ENCODE results near the gene RBKS. TPM values are rescaled to one million over a fixed set of nuclear protein-coding genes. Genes with fewer than 3 reads are reported as not detected.

The RBKS gene
- total and polyA plus RNA-seq, 2 of the 13 experiments (the other 11 are each of a cell fraction or from before 2014, with no cell fraction given), result 7.7 to 8.3 TPM

GRCh38 chr2:27737676-27738348 is 152.4 kb downstream of the RBKS start (continued):
- TF ChIP-seq ATF4 (CRISPR knock-in tag; IDR thresholded peaks at IDR 0.05), result peak in 1 of 2 experiments; percentile 74; a peak in 2 of 4 replicates
- peak; percentile 11; the same call in 1 of the 2 replicates for TF ChIP-seq REPIN1 (CRISPR knock-in tag; IDR thresholded peaks at IDR 0.05; ENCODE audit: borderline replicate concordance, low read depth)
- TF ChIP-seq ZNF83 (CRISPR knock-in tag; IDR thresholded peaks at IDR 0.05; ENCODE audit: borderline replicate concordance), result no peak
- peak; percentile 79; the same call in 1 of the 2 replicates for TF ChIP-seq TFAP4 (IDR thresholded peaks at IDR 0.05; ENCODE audit: borderline replicate concordance, low read depth)
- TF ChIP-seq HIVEP1 (CRISPR knock-in tag; IDR thresholded peaks at IDR 0.05), result no peak
- TF ChIP-seq RBM39 (IDR thresholded peaks at IDR 0.05; ENCODE audit: low read depth, low read length, poor library complexity, severe bottlenecking), result no peak
- peak; percentile 61; the same call in 1 of the 2 replicates for TF ChIP-seq MAX (IDR thresholded peaks at IDR 0.05)
- TF ChIP-seq ZMAT3 (CRISPR knock-in tag; conservative IDR thresholded peaks at IDR 0.05), result peak; percentile 67; the same call in 1 of the 2 replicates
- TF ChIP-seq ATF3 (CRISPR knock-in tag; IDR thresholded peaks at IDR 0.05), result 0 out of 2 replicates have a peak, but pooled peaks have one; percentile 22
- peak; percentile 85; the same call in 1 of the 2 replicates for TF ChIP-seq YEATS4 (CRISPR knock-in tag; IDR thresholded peaks at IDR 0.05; ENCODE audit: borderline replicate concordance)
- TF ChIP-seq PATZ1 (CRISPR knock-in tag; IDR thresholded peaks at IDR 0.05), result peak; percentile 87
- TF ChIP-seq ZNF747 (CRISPR knock-in tag; IDR thresholded peaks at IDR 0.05; ENCODE audit: borderline replicate concordance), result peak; percentile 12; the same call in 1 of the 2 replicates
- TF ChIP-seq RXRB (CRISPR knock-in tag; IDR thresholded peaks at IDR 0.05; ENCODE audit: borderline replicate concordance), result peak; percentile 78
- TF ChIP-seq ZNF777 (CRISPR knock-in tag; IDR thresholded peaks at IDR 0.05), result peak; percentile 25; the same call in 1 of the 2 replicates
- TF ChIP-seq PHF5A (CRISPR knock-in tag; IDR thresholded peaks at IDR 0.05; ENCODE audit: low read depth, unreplicated experiment), result no peak
- TF ChIP-seq ZNF256 (CRISPR knock-in tag; conservative IDR thresholded peaks at IDR 0.05), result peak; percentile 78; the same call in 1 of the 2 replicates
- TF ChIP-seq ZNF770 (CRISPR knock-in tag; IDR thresholded peaks at IDR 0.05), result peak; percentile 52; the same call in 1 of the 2 replicates
- 0 out of 2 replicates have a peak, but pooled peaks have one; percentile 61 for TF ChIP-seq ZNF790 (CRISPR knock-in tag; IDR thresholded peaks at IDR 0.05; ENCODE audit: borderline replicate concordance)
- TF ChIP-seq ZSCAN31 (CRISPR knock-in tag; IDR thresholded peaks at IDR 0.05; ENCODE audit: low read depth), result peak; percentile 78; the same call in 1 of the 2 replicates
- TF ChIP-seq HNF4A (CRISPR knock-in tag; IDR thresholded peaks at IDR 0.05), result peak; percentile 93
- TF ChIP-seq BRCA1 (CRISPR knock-in tag; IDR thresholded peaks at IDR 0.05), result peak; percentile 57; the same call in 1 of the 2 replicates
- TF ChIP-seq ZNF614 (CRISPR knock-in tag; IDR thresholded peaks at IDR 0.05; ENCODE audit: borderline replicate concordance), result 0 out of 2 replicates have a peak, but pooled peaks have one; percentile 61
- 0 out of 2 replicates have a peak, but pooled peaks have one; percentile 43 for TF ChIP-seq ATF1 (CRISPR knock-in tag; IDR thresholded peaks at IDR 0.05)

Data from HepG2 (cell line).